Stomach (tissue), 4 donors: Measurements from ENCODE around the gene P3H1.

Experiments
- POLR2A ChIP-seq, 4 donors: fragments of 450-650 bp; IDR thresholded peaks; one replicate each; pipeline ENCODE4 v1.6.1; 2016; ENCODE audit warnings: antibody characterized with exemption in 4 of 4, control low read depth in 2 of 4, mild to moderate bottlenecking in 1 of 4, moderate library complexity in 1 of 4
- TF ChIP-seq, protein P1 (sequence below), 7 experiments: fragments of 450-650 bp in 4 of 7; fragments of 200-600 bp in 3 of 7; sonication (generic) in 3 of 7; IDR thresholded peaks; one replicate each; pipeline ENCODE4 v1.5.1; 2016 to 2019; ENCODE audit warnings: antibody characterized with exemption in 7 of 7, control low read depth in 2 of 7, mild to moderate bottlenecking in 1 of 7

DNA sequence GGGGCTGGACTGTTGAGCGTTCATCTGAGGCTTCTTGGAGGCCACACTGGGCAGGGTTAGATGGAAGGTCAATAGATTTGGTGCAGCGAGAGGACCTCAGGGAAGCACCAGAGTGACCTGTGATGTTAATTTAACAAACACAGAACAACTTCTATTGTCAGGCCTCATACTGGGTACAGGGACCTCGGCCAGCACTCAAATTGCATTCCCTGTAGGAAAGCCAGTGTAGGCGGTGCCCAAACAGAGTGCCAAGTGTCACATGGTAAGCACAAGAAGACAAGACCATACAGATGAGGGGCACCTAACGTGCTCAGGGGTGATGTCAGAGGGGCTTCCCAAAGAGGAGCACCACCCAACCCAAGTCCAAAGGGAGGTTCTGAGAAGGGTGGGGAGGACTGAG, 19.3 kb upstream of the P3H1 start:
- TF ChIP-seq, protein P1, sequence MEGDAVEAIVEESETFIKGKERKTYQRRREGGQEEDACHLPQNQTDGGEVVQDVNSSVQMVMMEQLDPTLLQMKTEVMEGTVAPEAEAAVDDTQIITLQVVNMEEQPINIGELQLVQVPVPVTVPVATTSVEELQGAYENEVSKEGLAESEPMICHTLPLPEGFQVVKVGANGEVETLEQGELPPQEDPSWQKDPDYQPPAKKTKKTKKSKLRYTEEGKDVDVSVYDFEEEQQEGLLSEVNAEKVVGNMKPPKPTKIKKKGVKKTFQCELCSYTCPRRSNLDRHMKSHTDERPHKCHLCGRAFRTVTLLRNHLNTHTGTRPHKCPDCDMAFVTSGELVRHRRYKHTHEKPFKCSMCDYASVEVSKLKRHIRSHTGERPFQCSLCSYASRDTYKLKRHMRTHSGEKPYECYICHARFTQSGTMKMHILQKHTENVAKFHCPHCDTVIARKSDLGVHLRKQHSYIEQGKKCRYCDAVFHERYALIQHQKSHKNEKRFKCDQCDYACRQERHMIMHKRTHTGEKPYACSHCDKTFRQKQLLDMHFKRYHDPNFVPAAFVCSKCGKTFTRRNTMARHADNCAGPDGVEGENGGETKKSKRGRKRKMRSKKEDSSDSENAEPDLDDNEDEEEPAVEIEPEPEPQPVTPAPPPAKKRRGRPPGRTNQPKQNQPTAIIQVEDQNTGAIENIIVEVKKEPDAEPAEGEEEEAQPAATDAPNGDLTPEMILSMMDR (IDR thresholded peaks at IDR 0.05), result no peak
- TF ChIP-seq POLR2A (IDR thresholded peaks at IDR 0.05), result no peak
